Measurements from ENCODE around the gene FSD1L.
"Not testable (repeated sequence)": the region's sequence is repeated elsewhere in the genome, so short reads cannot be mapped to it uniquely, and the experiment has no call there.

Gene FSD1L

DNA sequence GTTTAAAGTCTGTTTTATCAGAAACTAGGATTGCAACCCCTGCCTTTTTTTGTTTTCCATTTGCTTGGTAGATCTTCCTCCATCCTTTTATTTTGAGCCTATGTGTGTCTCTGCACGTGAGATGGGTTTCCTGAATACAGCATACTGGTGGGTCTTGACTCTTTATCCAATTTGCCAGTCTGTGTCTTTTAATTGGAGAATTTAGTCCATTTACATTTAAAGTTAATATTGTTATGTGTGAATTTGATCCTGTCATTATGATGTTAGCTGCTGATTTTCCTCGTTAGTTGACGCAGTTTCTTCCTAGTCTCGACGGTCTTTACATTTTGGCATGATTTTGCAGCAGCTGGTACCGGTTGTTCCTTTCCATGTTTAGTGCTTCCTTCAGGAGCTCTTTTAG lies 132.1 kb downstream of the FSD1L start:
- not testable (repeated sequence) for DNase-seq

DNA sequence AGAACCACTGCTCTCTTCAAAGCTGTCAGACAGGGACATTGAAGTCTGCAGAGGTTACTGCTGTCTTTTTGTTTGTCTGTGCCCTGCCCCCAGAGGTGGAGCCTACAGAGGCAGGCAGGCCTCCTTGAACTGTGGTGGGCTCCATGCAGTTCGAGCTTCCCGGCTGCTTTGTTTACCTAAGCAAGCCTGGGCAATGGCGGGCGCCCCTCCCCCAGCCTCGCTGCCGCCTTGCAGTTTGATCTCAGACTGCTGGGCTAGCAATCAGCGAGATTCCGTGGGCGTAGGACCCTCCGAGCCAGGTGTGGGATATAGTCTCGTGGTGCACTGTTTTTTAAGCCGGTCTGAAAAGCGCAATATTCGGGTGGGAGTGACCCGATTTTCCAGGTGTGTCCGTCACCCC lies 133.7 kb downstream of the FSD1L start:
- DNase-seq = not testable (repeated sequence)

DNA sequence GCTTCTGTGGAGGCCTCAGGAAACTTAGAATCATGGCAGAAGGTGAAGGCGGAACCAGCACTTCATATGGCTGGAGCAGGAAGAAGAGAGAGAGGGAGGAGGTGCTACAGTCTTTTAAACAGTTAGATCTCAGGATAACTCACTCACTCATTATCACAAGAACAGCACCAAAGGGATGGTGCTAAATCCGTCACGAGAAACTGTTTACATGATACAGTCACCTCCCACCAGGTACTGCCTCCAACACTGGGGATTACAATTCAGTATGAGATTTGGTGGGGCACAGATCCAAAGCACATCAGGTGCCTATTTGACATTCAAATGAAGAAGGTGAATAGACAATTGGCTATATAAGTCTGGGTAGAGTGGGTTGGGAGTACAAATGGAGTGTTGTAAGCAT lies 145.3 kb downstream of the FSD1L start:
- no peak for DNase-seq
